Loucy (cell line): ENCODE results near the gene ZSWIM7.

Experiments used
- H2AFZ ChIP-seq: fragments of 200-600 bp; sonication (generic); 2 replicates; pipeline ENCODE4 v1.6.0; 2016; ENCODE audit warnings: antibody characterized with exemption, mild to moderate bottlenecking, low read length, moderate library complexity
- H3F3A ChIP-seq: fragments of 200-600 bp; 2 replicates; pipeline ENCODE4 v1.6.0; 2016; ENCODE audit warnings: antibody characterized with exemption, low read depth, mild to moderate bottlenecking
- H3K27me3 ChIP-seq: fragments of 200-600 bp; sonication (generic); 2 replicates; pipeline ENCODE4 v1.6.1; 2014; ENCODE audit warnings: low read length, mild to moderate bottlenecking; ENCODE audit not compliant: insufficient read depth, poor library complexity, severe bottlenecking
- H3K36me3 ChIP-seq: fragments of 200-600 bp; sonication (generic); 2 replicates; pipeline ENCODE4 v1.6.1; 2016; ENCODE audit warnings: low read length; ENCODE audit not compliant: insufficient read depth
- H3K4me1 ChIP-seq: fragments of 200-600 bp; sonication (generic); 2 replicates; pipeline ENCODE4 v1.5.1; 2014; ENCODE audit warnings: low read length, mild to moderate bottlenecking; ENCODE audit not compliant: insufficient read depth, poor library complexity, severe bottlenecking
- H3K4me2 ChIP-seq: fragments of 200-600 bp; sonication (generic); 2 replicates; pipeline ENCODE4 v1.6.0; 2014; ENCODE audit warnings: antibody characterized with exemption, low read length, low read depth, mild to moderate bottlenecking; ENCODE audit not compliant: poor library complexity, severe bottlenecking
- H3K4me3 ChIP-seq: fragments of 200-600 bp; sonication (generic); 2 replicates; pipeline ENCODE4 v1.5.1; 2014; ENCODE audit warnings: low read length, mild to moderate bottlenecking, mixed read lengths; ENCODE audit not compliant: poor library complexity, severe bottlenecking
- H3K79me2 ChIP-seq: fragments of 200-600 bp; sonication (generic); 2 replicates; pipeline ENCODE4 v1.6.1; 2014; ENCODE audit warnings: low read length; ENCODE audit not compliant: insufficient read depth
- H3K9ac ChIP-seq: fragments of 200-600 bp; sonication (generic); 2 replicates; pipeline ENCODE4 v1.6.0; 2014; ENCODE audit warnings: mild to moderate bottlenecking, low read depth, low read length, moderate library complexity; ENCODE audit not compliant: poor library complexity, severe bottlenecking
- H3K9me2 ChIP-seq: fragments of 200-600 bp; sonication (generic); replicated peaks from 2 replicates; pipeline ENCODE4 v1.6.1; 2016; ENCODE audit warnings: low read depth, low read length, mixed read lengths
- H3K9me3 ChIP-seq: fragments of 200-600 bp; sonication (generic); 2 replicates; pipeline ENCODE4 v1.6.1; 2014; ENCODE audit warnings: mild to moderate bottlenecking, antibody characterized with exemption, low read length, low read depth; ENCODE audit not compliant: insufficient read depth
- H4K20me1 ChIP-seq: fragments of 200-600 bp; sonication (generic); 2 replicates; pipeline ENCODE4 v1.6.0; 2014; ENCODE audit warnings: antibody characterized with exemption, low read length, mild to moderate bottlenecking; ENCODE audit not compliant: insufficient read depth, poor library complexity, severe bottlenecking
- CTCF ChIP-seq: fragments of 200-600 bp; sonication (generic); conservative IDR thresholded peaks from 2 replicates; pipeline ENCODE4 v1.5.1; 2014; ENCODE audit warnings: mild to moderate bottlenecking, antibody characterized with exemption, low read length
- EZH2phosphoT487 ChIP-seq: fragments of 200-600 bp; IDR thresholded peaks from 2 replicates; pipeline ENCODE4 v1.6.1; 2018; ENCODE audit warnings: antibody characterized with exemption, mild to moderate bottlenecking, moderate library complexity, borderline replicate concordance

ZSWIM7 gene

GRCh38 chr17:15952048-15952532, 47.4 kb downstream of the ZSWIM7 start:
- no peaks in the 10 kb centered on the region for H3K4me1 ChIP-seq
- no peak for TF ChIP-seq CTCF
- no peak for TF ChIP-seq EZH2phosphoT487

GRCh38 chr17:15951368-15952047, 48.0 kb downstream of the ZSWIM7 start:
- H3F3A ChIP-seq: no peaks in the 10 kb centered on the region
- no peaks in the 10 kb centered on the region for H3K36me3 ChIP-seq
- H3K27me3 ChIP-seq: no peaks in the 10 kb centered on the region
- H3K9me2 ChIP-seq: no peaks in the 10 kb centered on the region
- H3K4me3 ChIP-seq: no peak overlapping the region
- no peaks in the 10 kb centered on the region for H3K9me3 ChIP-seq
- no peaks in the 10 kb centered on the region for H3K79me2 ChIP-seq
- TF ChIP-seq EZH2phosphoT487 (no peak), CTCF (no peak)
- no peak overlapping the region for H2AFZ ChIP-seq
- no peak overlapping the region for H3K4me2 ChIP-seq
- H3K9ac ChIP-seq: no peak overlapping the region
- no peaks in the 10 kb centered on the region for H4K20me1 ChIP-seq
- H3K4me1 ChIP-seq: no peaks in the 10 kb centered on the region

More at GRCh38 chr17:15952048-15952532, 47.4 kb downstream of the ZSWIM7 start:
- Histone ChIP-seq H3K9me3 (no peaks in the 10 kb centered on the region), H3K4me2 (no peak overlapping the region), H3F3A (no peaks in the 10 kb centered on the region), H3K9me2 (no peaks in the 10 kb centered on the region), H2AFZ (no peak overlapping the region), H4K20me1 (no peaks in the 10 kb centered on the region), H3K9ac (no peak overlapping the region), H3K4me3 (no peak overlapping the region), H3K27me3 (no peaks in the 10 kb centered on the region), H3K36me3 (no peaks in the 10 kb centered on the region), H3K79me2 (no peaks in the 10 kb centered on the region)

- Histone ChIP-seq H3K4me2 (no peak overlapping the region), H3K27me3 (no peaks in the 10 kb centered on the region), H3K36me3 (no peaks in the 10 kb centered on the region), H3K4me3 (no peak overlapping the region), H3K79me2 (no peaks in the 10 kb centered on the region), H3K9me3 (no peaks in the 10 kb centered on the region), H3F3A (no peaks in the 10 kb centered on the region), H3K9me2 (no peaks in the 10 kb centered on the region), H3K4me1 (no peaks in the 10 kb centered on the region), H4K20me1 (no peaks in the 10 kb centered on the region), H2AFZ (no peak overlapping the region), H3K9ac (no peak overlapping the region)
- TF ChIP-seq EZH2phosphoT487 (no peak), CTCF (no peak)
Measured at GRCh38 chr17:15947976-15948752, 51.3 kb downstream of the ZSWIM7 start.
